ACC112 (cell line): Measurements from ENCODE around the gene CRB2.
"Not testable (repeated sequence)": the region's sequence is repeated elsewhere in the genome, so short reads cannot be mapped to it uniquely, and the experiment has no call there.

Experiments
- H2AFZ ChIP-seq: fragments of 200-600 bp; sonication (generic); one replicate; pipeline ENCODE4 v1.6.0; 2017; ENCODE audit warnings: antibody characterized with exemption, low read length; ENCODE audit not compliant: unreplicated experiment
- H3K27ac ChIP-seq: fragments of 200-600 bp; sonication (generic); 2 replicates; pipeline ENCODE4 v1.5.1; 2014; ENCODE audit warnings: low read depth, mild to moderate bottlenecking, antibody characterized with exemption, low read length, moderate library complexity
- H3K27me3 ChIP-seq: fragments of 200-600 bp; sonication (generic); 2 replicates; pipeline ENCODE4 v1.6.1; 2014; ENCODE audit warnings: mild to moderate bottlenecking, antibody characterized with exemption, low read length, moderate library complexity, mixed read lengths; ENCODE audit not compliant: insufficient read depth
- H3K36me3 ChIP-seq: fragments of 200-600 bp; sonication (generic); 2 replicates; pipeline ENCODE4 v1.6.1; 2016; ENCODE audit warnings: mild to moderate bottlenecking, antibody characterized with exemption, low read length, moderate library complexity, mixed read lengths; ENCODE audit not compliant: insufficient read depth
- H3K4me1 ChIP-seq: fragments of 200-600 bp; sonication (generic); one replicate; pipeline ENCODE4 v1.6.1; 2016; ENCODE audit warnings: low read length, mixed read lengths; ENCODE audit not compliant: insufficient read depth, unreplicated experiment, control insufficient read depth
- H3K4me3 ChIP-seq: fragments of 200-600 bp; sonication (generic); 2 replicates; pipeline ENCODE4 v1.5.1; 2014; ENCODE audit warnings: mild to moderate bottlenecking, low read depth, low read length
- H3K79me2 ChIP-seq: fragments of 200-600 bp; sonication (generic); one replicate; pipeline ENCODE4 v1.6.0; 2016; ENCODE audit warnings: low read length; ENCODE audit not compliant: control insufficient read depth, unreplicated experiment, insufficient read depth

Gene CRB2

GRCh38 chr9:123397975-123398374 lies 42.0 kb downstream of the CRB2 start:
- H3K79me2 ChIP-seq, result no peaks in the 10 kb centered on the region
- no peak overlapping the region for H3K4me3 ChIP-seq
- no peak overlapping the region for H2AFZ ChIP-seq
- no peak overlapping the region for H3K27ac ChIP-seq
- H3K4me1 ChIP-seq, result no peaks in the 10 kb centered on the region
- H3K36me3 ChIP-seq, result no peaks in the 10 kb centered on the region
- no peaks in the 10 kb centered on the region for H3K27me3 ChIP-seq

GRCh38 chr9:123398938-123399337 lies 42.9 kb downstream of the CRB2 start:
- H3K36me3 ChIP-seq, H3K27me3 ChIP-seq, H3K4me3 ChIP-seq, H3K79me2 ChIP-seq, H2AFZ ChIP-seq, H3K27ac ChIP-seq, H3K4me1 ChIP-seq: not testable (repeated sequence)

- H3K79me2 ChIP-seq, result no peaks in the 10 kb centered on the region
- H3K4me1 ChIP-seq, result no peaks in the 10 kb centered on the region
- H3K4me3 ChIP-seq, result no peak overlapping the region
- no peaks in the 10 kb centered on the region for H3K27me3 ChIP-seq
- no peak overlapping the region for H2AFZ ChIP-seq
- H3K27ac ChIP-seq, result no peak overlapping the region
- no peaks in the 10 kb centered on the region for H3K36me3 ChIP-seq
Measured at GRCh38 chr9:123399803-123400378, 43.9 kb downstream of the CRB2 start.

GRCh38 chr9:123400926-123401503 lies 45.0 kb downstream of the CRB2 start:
- Histone ChIP-seq H2AFZ (no peak overlapping the region), H3K4me3 (no peak overlapping the region), H3K79me2 (no peaks in the 10 kb centered on the region), H3K27me3 (no peaks in the 10 kb centered on the region), H3K4me1 (no peaks in the 10 kb centered on the region), H3K27ac (no peak overlapping the region), H3K36me3 (no peaks in the 10 kb centered on the region)

DNA sequence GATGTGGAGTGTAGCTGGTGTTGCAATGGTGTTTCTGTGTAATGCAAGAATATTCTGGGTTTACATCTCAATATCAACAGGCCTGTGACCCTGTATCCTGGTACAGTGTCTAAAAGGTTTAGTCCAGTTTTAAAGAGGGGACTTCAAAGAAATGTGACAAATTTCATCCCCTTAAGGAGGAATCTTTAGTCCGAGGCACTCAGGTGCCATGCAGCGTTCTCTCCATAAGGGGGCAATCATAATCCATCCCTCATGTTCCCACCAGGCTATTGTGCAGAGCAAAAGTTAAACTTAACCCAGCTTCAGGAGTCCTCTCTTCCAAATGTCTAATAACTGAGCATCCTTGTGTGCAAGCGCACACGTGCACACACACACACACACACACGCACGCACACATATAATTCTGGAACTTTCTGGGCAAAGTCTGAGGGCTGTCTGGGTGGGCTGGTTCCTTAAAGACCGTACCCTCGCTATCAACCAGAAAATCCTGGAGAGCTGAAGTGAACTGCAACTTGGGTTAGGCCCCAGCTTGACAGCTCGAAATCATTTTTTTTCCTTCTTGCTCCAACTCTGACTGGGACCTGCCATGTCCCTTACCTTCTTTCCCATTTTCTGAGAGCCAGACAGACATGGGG lies 46.0 kb downstream of the CRB2 start:
- Histone ChIP-seq H3K27ac (no peak overlapping the region), H3K27me3 (no peaks in the 10 kb centered on the region), H3K4me1 (no peaks in the 10 kb centered on the region), H3K79me2 (no peaks in the 10 kb centered on the region), H3K36me3 (no peaks in the 10 kb centered on the region), H3K4me3 (no peak overlapping the region), H2AFZ (no peak overlapping the region)

GRCh38 chr9:123402981-123403509 lies 47.0 kb downstream of the CRB2 start:
- H3K4me1 ChIP-seq, result no peaks in the 10 kb centered on the region
- no peak overlapping the region for H3K4me3 ChIP-seq
- H2AFZ ChIP-seq, result no peak overlapping the region
- H3K36me3 ChIP-seq, result no peaks in the 10 kb centered on the region
- H3K27me3 ChIP-seq, result no peaks in the 10 kb centered on the region
- no peaks in the 10 kb centered on the region for H3K79me2 ChIP-seq
- no peak overlapping the region for H3K27ac ChIP-seq

DNA sequence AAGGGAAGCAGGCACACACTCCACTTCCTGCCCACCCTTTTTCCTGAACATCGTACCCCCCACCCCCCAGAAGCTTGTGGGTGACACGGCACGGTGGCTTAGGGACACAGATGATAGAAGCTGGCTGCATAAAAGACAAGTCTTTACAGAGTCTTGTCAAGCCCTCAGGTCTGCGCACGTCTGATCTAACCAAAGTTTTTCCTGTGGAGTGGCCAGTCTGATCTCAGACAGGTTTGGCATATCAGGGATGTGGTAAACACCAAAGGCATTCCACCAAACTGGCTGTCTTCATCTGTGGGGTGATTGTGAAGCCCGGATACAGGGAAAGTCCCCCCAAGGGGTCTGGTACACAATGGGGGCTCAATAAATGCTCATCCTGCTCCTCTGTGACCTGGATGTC lies 50.0 kb downstream of the CRB2 start:
- H3K4me3 ChIP-seq, result no peak overlapping the region
- H3K27ac ChIP-seq, result no peak overlapping the region
- H3K27me3 ChIP-seq, result no peaks in the 10 kb centered on the region
- H3K4me1 ChIP-seq, result no peaks in the 10 kb centered on the region
- no peaks in the 10 kb centered on the region for H3K36me3 ChIP-seq
- no peak overlapping the region for H2AFZ ChIP-seq
- H3K79me2 ChIP-seq, result no peaks in the 10 kb centered on the region

DNA sequence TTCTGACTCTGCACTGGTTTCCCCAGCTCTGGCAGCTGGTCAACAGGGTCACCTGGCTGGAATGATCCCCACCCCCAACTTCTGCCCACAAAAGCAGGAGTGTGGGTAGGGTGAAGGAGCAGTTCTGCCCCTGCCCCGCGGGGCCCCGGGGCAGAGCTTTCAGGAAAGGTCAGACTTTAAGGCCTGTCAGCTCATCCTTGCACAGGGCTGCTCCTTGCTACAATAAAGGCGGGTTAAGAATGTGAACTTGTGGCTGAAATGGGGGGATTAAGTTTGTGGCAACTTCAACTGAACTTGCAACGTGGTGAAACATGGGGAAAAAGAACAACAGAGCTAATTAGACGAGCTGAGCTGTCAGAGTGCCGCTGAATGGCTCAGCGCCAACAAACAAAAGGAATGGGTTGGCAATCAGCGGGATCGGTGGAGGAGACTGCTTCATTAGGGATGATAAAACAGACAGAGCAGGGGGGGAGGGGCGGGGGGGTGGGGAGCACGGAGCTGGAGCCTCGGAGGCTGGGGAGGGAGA lies 50.8 kb downstream of the CRB2 start:
- Histone ChIP-seq H3K27me3 (no peaks in the 10 kb centered on the region), H3K4me3 (no peak overlapping the region), H3K36me3 (no peaks in the 10 kb centered on the region), H3K79me2 (no peaks in the 10 kb centered on the region), H3K4me1 (no peaks in the 10 kb centered on the region), H3K27ac (no peak overlapping the region), H2AFZ (no peak overlapping the region)

- Histone ChIP-seq H3K4me3 (no peak overlapping the region), H3K27me3 (no peaks in the 10 kb centered on the region), H3K27ac (no peak overlapping the region), H3K36me3 (no peaks in the 10 kb centered on the region), H2AFZ (no peak overlapping the region), H3K79me2 (no peaks in the 10 kb centered on the region), H3K4me1 (no peaks in the 10 kb centered on the region)
Measured at GRCh38 chr9:123407217-123407851, 51.3 kb downstream of the CRB2 start.

- no peaks in the 10 kb centered on the region for H3K4me1 ChIP-seq
- H3K36me3 ChIP-seq, result no peaks in the 10 kb centered on the region
- no peaks in the 10 kb centered on the region for H3K79me2 ChIP-seq
- H2AFZ ChIP-seq, result no peak overlapping the region
- H3K4me3 ChIP-seq, result no peak overlapping the region
- no peak overlapping the region for H3K27ac ChIP-seq
- H3K27me3 ChIP-seq, result no peaks in the 10 kb centered on the region
Measured at GRCh38 chr9:123408313-123409262, 52.6 kb downstream of the CRB2 start.
